Breast epithelium (tissue), 3 donors: Measurements from ENCODE around the gene ONECUT2.

Source experiments
- CTCF ChIP-seq, 3 donors: fragments of 450-650 bp; IDR thresholded peaks; one replicate each; pipeline ENCODE4 v1.5.1; 2016 to 2017; ENCODE audit warnings: antibody characterized with exemption in 3 of 3, mild to moderate bottlenecking in 3 of 3, moderate library complexity in 3 of 3
- POLR2A ChIP-seq: fragments of 450-650 bp; IDR thresholded peaks from one replicate; pipeline ENCODE4 v1.6.1; 2016; ENCODE audit warnings: antibody characterized with exemption, mild to moderate bottlenecking, moderate library complexity

- TF ChIP-seq CTCF (IDR thresholded peaks at IDR 0.05), result no peak
- TF ChIP-seq POLR2A, result no peak
Observed at GRCh38 chr18:57436191-57436964, 1.2 kb downstream of the ONECUT2 start.
